ENCODE results near the gene DCLRE1B. TPM values are rescaled to one million over a fixed set of nuclear protein-coding genes. Genes with fewer than 3 reads are reported as not detected.

Gene DCLRE1B
- total and polyA plus RNA-seq, 8 donors = 0.68 to 2.7 (median 1.3) TPM

GRCh38 chr1:113893267-113893666, 11.9 kb upstream of the DCLRE1B start:
- Histone ChIP-seq H3K27me3 (no peaks in the 10 kb centered on the region), H3K36me3 (peaks cover 0 to 12% (median 4%) of the 10 kb centered on the region in 3 donors), H3K9me3 (no peaks in the 10 kb centered on the region), H3K27ac (no peak overlapping the region), H3K4me3 (no peak overlapping the region), H3K4me1 (peaks cover 1 to 4% (median 2%) of the 10 kb centered on the region in 3 donors)
- TF ChIP-seq CTCF (IDR thresholded peaks at IDR 0.05) = no peak
- intact Hi-C loops (cut with DNase I) = no loop called here
- WGBS, 2 donors = 70 to 80% methylated on average over 3 of the region's 3 CpGs
- no peak for ATAC-seq
- FAIRE-seq = no peak
- no peak for DNase-seq

DNA sequence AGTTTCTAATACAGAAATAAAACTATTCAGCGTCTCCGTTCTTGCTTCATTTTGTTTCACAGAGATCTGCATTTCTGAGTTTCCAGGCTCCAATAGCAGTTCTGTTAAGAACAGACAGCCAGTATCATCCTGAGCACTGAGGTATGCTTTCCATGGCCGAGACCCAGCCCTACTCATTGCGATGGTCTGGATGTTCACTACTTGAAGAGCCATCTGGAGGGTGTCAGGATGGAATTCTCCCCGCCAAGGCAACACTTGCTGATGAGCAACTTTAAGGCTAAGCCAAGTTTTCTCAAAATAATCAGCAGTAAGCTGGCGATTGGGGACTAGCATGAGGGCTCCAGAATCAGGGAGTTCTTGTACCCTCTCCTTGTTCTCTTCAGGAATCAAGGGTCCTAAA, 10.0 kb upstream of the DCLRE1B start:
- no peak overlapping the region for H3K27ac ChIP-seq
- intact Hi-C loops (cut with DNase I) = no loop called here
- no peaks in the 10 kb centered on the region for H3K9me3 ChIP-seq
- FAIRE-seq (no peak), DNase-seq (no peak), ATAC-seq (no peak)
- H3K36me3 ChIP-seq = peaks cover 0 to 26% (median 7%) of the 10 kb centered on the region in 3 donors
- H3K4me1 ChIP-seq = no peaks in the 10 kb centered on the region
- no peaks in the 10 kb centered on the region for H3K27me3 ChIP-seq
- no peak overlapping the region for H3K4me3 ChIP-seq
- no peak for TF ChIP-seq CTCF (IDR thresholded peaks at IDR 0.05)
- WGBS, 2 donors = 92 to 93% methylated on average over 6 of the region's 6 CpGs

- no peak for FAIRE-seq
- TF ChIP-seq CTCF (IDR thresholded peaks at IDR 0.05) = no peak
Observed at GRCh38 chr1:113895961-113896360, 9.2 kb upstream of the DCLRE1B start.

DNA sequence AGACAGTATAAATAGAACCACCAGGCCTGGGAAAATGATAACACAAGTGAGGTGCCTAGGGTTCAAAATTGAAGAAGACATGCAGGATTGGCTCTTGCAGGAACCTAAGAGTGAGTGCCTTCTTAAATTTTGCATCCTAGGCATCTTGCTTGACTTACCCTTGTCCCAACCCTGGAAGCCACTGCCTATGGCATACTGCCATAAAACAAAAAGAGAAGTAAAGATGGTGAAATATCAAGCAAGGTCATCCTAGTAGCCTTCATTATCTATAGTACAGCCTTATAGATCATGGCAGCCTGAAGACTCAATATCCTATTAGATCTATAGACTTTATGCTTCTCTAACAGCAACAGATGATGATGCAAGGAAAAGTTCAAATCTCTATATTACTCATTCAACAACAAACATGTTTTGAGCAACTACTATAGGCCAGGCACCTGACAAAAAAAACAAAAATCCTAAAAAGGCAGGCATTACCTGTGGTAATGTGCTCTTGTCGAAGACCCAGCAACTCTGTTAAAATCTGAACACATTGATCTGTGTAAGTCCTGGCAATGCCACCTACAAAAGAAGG, 6.8 kb upstream of the DCLRE1B start:
- Histone ChIP-seq H3K36me3 (peaks cover 0 to 28% (median 7%) of the 10 kb centered on the region in 3 donors), H3K27ac (no peak overlapping the region), H3K27me3 (no peaks in the 10 kb centered on the region), H3K9me3 (no peaks in the 10 kb centered on the region), H3K4me1 (peaks cover under 1 to 4% (median 1%) of the 10 kb centered on the region in 3 donors), H3K4me3 (no peak overlapping the region)
- FAIRE-seq = no peak
- intact Hi-C loops (cut with DNase I) = no loop called here
- no peak for ATAC-seq
- no peak for TF ChIP-seq CTCF (IDR thresholded peaks at IDR 0.05)
- 94 to 95% methylated on average over 1 of the region's 1 CpG for WGBS, 2 donors
- no peak for DNase-seq

More at GRCh38 chr1:113895961-113896360, 9.2 kb upstream of the DCLRE1B start:
- intact Hi-C loops (cut with DNase I) = no loop called here
- WGBS, 2 donors = 94 to 95% methylated on average over 8 of the region's 8 CpGs
- Histone ChIP-seq H3K27me3 (no peaks in the 10 kb centered on the region), H3K4me1 (no peaks in the 10 kb centered on the region), H3K9me3 (no peaks in the 10 kb centered on the region), H3K27ac (no peak overlapping the region), H3K36me3 (peaks cover 0 to 28% (median 7%) of the 10 kb centered on the region in 3 donors), H3K4me3 (no peak overlapping the region)
- DNase-seq (no peak), ATAC-seq (no peak)

DNA sequence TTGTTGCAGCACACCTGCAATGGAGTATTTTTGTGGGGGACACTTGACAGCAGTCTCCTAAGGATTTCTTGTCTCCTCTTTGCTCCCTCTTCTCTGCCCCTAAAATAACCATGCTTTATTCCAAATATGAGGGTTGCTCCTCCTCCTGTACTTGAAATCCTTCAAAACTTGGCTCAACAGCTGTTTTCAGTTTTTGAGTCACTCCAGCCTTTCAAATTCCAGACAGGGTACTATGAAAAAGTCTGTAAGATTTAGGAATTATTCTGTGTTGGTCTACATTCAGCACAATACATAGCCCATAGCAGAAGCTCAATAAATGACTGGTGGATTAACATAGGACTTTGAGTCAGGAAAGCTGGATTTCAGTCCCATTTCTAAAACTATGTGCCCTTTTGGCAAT, 6.0 kb upstream of the DCLRE1B start:
- no peak for TF ChIP-seq CTCF (IDR thresholded peaks at IDR 0.05)
- H3K27me3 ChIP-seq = no peaks in the 10 kb centered on the region
- peaks cover 4 to 9% (median 6%) of the 10 kb centered on the region in 3 donors for H3K4me1 ChIP-seq
- ATAC-seq (no peak), FAIRE-seq (no peak), DNase-seq (no peak)
- H3K4me3 ChIP-seq = no peak overlapping the region
- intact Hi-C loops (cut with DNase I) = no loop called here
- H3K36me3 ChIP-seq = peaks cover 0 to 28% (median 7%) of the 10 kb centered on the region in 3 donors
- H3K9me3 ChIP-seq = no peaks in the 10 kb centered on the region
- H3K27ac ChIP-seq = no peak overlapping the region

Data from pancreas (tissue), 10 donors.